ENCODE results near the gene MTHFSD.

MTHFSD gene

GRCh38 chr16:86581458-86581857 lies 26.4 kb upstream of the MTHFSD start:
- no peak for DNase-seq

GRCh38 chr16:86580791-86581170 lies 25.7 kb upstream of the MTHFSD start:
- no peak for DNase-seq

GRCh38 chr16:86580063-86580790 lies 25.2 kb upstream of the MTHFSD start:
- no peak for DNase-seq

GRCh38 chr16:86579268-86580062 lies 24.4 kb upstream of the MTHFSD start:
- DNase-seq, result no peak

- DNase-seq, result peak; percentile 73
Measured at GRCh38 chr16:86578611-86579267, 23.7 kb upstream of the MTHFSD start.

- peak; percentile 90 for DNase-seq
Measured at GRCh38 chr16:86578061-86578599, 23.1 kb upstream of the MTHFSD start, which contains the start of gene FOXL1. FOXL1 (plus strand) TSS chr16:86578549; CDS start chr16:86578724, 175 bp downstream.

- DNase-seq, result no peak
Measured at GRCh38 chr16:86577314-86577971, 22.4 kb upstream of the MTHFSD start.

GRCh38 chr16:86576591-86577313 lies 21.7 kb upstream of the MTHFSD start:
- peak; percentile 54 for DNase-seq

GRCh38 chr16:86575754-86576557 lies 20.9 kb upstream of the MTHFSD start:
- peak; percentile 97 for DNase-seq

- DNase-seq, result no peak
Measured at GRCh38 chr16:86575095-86575685, 20.2 kb upstream of the MTHFSD start.

GRCh38 chr16:86574646-86575045 lies 19.6 kb upstream of the MTHFSD start:
- DNase-seq, result no peak

- DNase-seq, result no peak
Measured at GRCh38 chr16:86573646-86574508, 18.8 kb upstream of the MTHFSD start.

- DNase-seq, result peak; percentile 74
Measured at GRCh38 chr16:86573215-86573614, 18.2 kb upstream of the MTHFSD start.

GRCh38 chr16:86572606-86573005 lies 17.6 kb upstream of the MTHFSD start:
- no peak for DNase-seq

GRCh38 chr16:86572041-86572521 lies 17.0 kb upstream of the MTHFSD start:
- DNase-seq, result no peak

- DNase-seq, result no peak
Measured at GRCh38 chr16:86571530-86571915, 16.5 kb upstream of the MTHFSD start.

- DNase-seq, result no peak
Measured at GRCh38 chr16:86570558-86571529, 15.8 kb upstream of the MTHFSD start.

GRCh38 chr16:86569701-86570447 lies 14.8 kb upstream of the MTHFSD start:
- no peak for DNase-seq
